ENCODE data around the gene COX7A2. TPM values are rescaled to one million over a fixed set of nuclear protein-coding genes. Genes with fewer than 3 reads are reported as not detected.

The COX7A2 gene
- total and polyA plus RNA-seq, 2 of the 13 experiments (the other 11 are each of a cell fraction or from before 2014, with no cell fraction given), result 407 to 556 TPM

GRCh38 chr6:75290136-75290945, 46.7 kb upstream of the COX7A2 start (continued):
- TF ChIP-seq ZNF44 (CRISPR knock-in tag; IDR thresholded peaks at IDR 0.05) (no peak), TARDBP (CRISPR knock-in tag; IDR thresholded peaks at IDR 0.05) (no peak), BRF2 (CRISPR knock-in tag; IDR thresholded peaks at IDR 0.05) (no peak), ZNF607 (CRISPR knock-in tag; IDR thresholded peaks at IDR 0.05; ENCODE audit: borderline replicate concordance) (no peak), REST (IDR thresholded peaks at IDR 0.05; ENCODE audit: borderline replicate concordance in 1 of 2, low read depth in 1 of 2, low read length in 2 of 2) (no peak)

- Histone ChIP-seq H4K20me1 (ENCODE audit: insufficient read depth, low read length) (peaks cover 7% of the 10 kb centered on the region; the same call in 1 of the 2 replicates), H3K79me2 (ENCODE audit: insufficient read depth, low read length) (peaks cover 19% of the 10 kb centered on the region), H3K9me3 (ENCODE audit: low read length) (no peaks in the 10 kb centered on the region), H3K27ac (ENCODE audit: extremely low read length, insufficient read depth, low read length) (no peak overlapping the region), H2AFZ (ENCODE audit: low read length) (no peak overlapping the region), H3K4me2 (ENCODE audit: low read depth, low read length) (no peak overlapping the region), H3K9ac (ENCODE audit: insufficient read depth, low read depth, low read length) (no peak overlapping the region), H3K36me3 (replicated peaks in 1 of 2; ENCODE audit: control insufficient read depth in 1 of 2, insufficient read depth in 2 of 2, low read length in 2 of 2) (no peaks in the 10 kb centered on the region), H3K4me3 (replicated peaks in 1 of 3; ENCODE audit: insufficient read depth in 1 of 3, low read depth in 2 of 3, low read length in 3 of 3) (no peak overlapping the region), H3K27me3 (ENCODE audit: control insufficient read depth in 1 of 2, insufficient read depth in 2 of 2, low read length in 2 of 2) (no peaks in the 10 kb centered on the region; a peak in 1 of 5 replicates), H3K4me1 (ENCODE audit: insufficient read depth, low read length) (peaks cover 23% of the 10 kb centered on the region)
- ChIA-PET CTCF (ENCODE audit: low intra/inter-chr PET ratio, low total read pairs) (no interaction called here), POLR2A (no interaction called here)
- intact Hi-C loops (cut with micrococcal nuclease; ENCODE audit: unreplicated experiment) (loop anchor here (5.0 kb wide), 1 partner anchor 314 kb away; the partner anchor contains the start of gene SENP6), in situ Hi-C loops (cut with HindIII; ENCODE audit: extremely low pct_ligation_motif_present, low pct_unique_long_range_greater_than_20kb) (loop anchor here (10.0 kb wide), 1 partner anchor 237 kb away; no protein-coding TSS in a partner anchor)
- BruUV-seq (replicated peaks), result no TSS peak
- DNase-seq (ENCODE audit: low spot score), result no peak
- ATAC-seq, result no peak
- no peak for FAIRE-seq
- 93% methylated on average over 1 of the region's 1 CpG for WGBS (ENCODE audit: low lambda C conversion rate)
- TF ChIP-seq ZNF512B (CRISPR knock-in tag; IDR thresholded peaks at IDR 0.05; ENCODE audit: borderline replicate concordance) (no peak), USF2 (IDR thresholded peaks at IDR 0.05; ENCODE audit: low read depth, low read length) (no peak), USF2 (CRISPR knock-in tag; IDR thresholded peaks at IDR 0.05; ENCODE audit: borderline replicate concordance) (no peak)
These were observed 44.4 kb upstream of the COX7A2 start for GRCh38 chr6:75288023-75288422.

Data from HepG2 (cell line).